ENCODE results near the gene SPINT4. TPM values are rescaled to one million over a fixed set of nuclear protein-coding genes. Genes with fewer than 3 reads are reported as not detected.
"Not testable (repeated sequence)": the region's sequence is repeated elsewhere in the genome, so short reads cannot be mapped to it uniquely, and the experiment has no call there.

Gene SPINT4
- not detected in 2 replicates for total RNA-seq (2014; rRNA removed; shearing (Covaris generic))

GRCh38 chr20:45722047-45722446, at the start of gene SPINT4:
TSS of gene SPINT4 (plus strand) at chr20:45722347. CDS start at chr20:45722368, 21 bp downstream.
- DNase-seq (ENCODE audit: low read depth), result no peak

- DNase-seq (ENCODE audit: low read depth), result no peak
Observed at GRCh38 chr20:45672765-45673164, 49.4 kb upstream of the SPINT4 start.

GRCh38 chr20:45679650-45680049, 42.5 kb upstream of the SPINT4 start:
- DNase-seq (ENCODE audit: low read depth), result no peak

- DNase-seq (ENCODE audit: low read depth), result no peak
Observed at GRCh38 chr20:45685896-45686295, 36.3 kb upstream of the SPINT4 start.

GRCh38 chr20:45693346-45693745, 28.8 kb upstream of the SPINT4 start:
- not testable (repeated sequence) for DNase-seq (ENCODE audit: low read depth)

- DNase-seq (ENCODE audit: low read depth), result no peak
Observed at GRCh38 chr20:45695496-45695895, 26.7 kb upstream of the SPINT4 start.

GRCh38 chr20:45701104-45701503, 21.0 kb upstream of the SPINT4 start:
- no peak for DNase-seq (ENCODE audit: low read depth)

GRCh38 chr20:45701873-45702272, 20.3 kb upstream of the SPINT4 start, which contains the start of gene WFDC13:
TSS of gene WFDC13 (plus strand) at chr20:45702038. CDS start at chr20:45702124, 86 bp downstream.
- DNase-seq (ENCODE audit: low read depth), result no peak

- DNase-seq (ENCODE audit: low read depth), result peak; percentile 6
Observed at GRCh38 chr20:45704969-45705637, 17.0 kb upstream of the SPINT4 start, which contains the start of gene WFDC10B. TSS of gene WFDC10B (minus strand) at chr20:45705019. CDS start at chr20:45685992, 19,027 bp downstream.

- not testable (repeated sequence) for DNase-seq (ENCODE audit: low read depth)
Observed at GRCh38 chr20:45716141-45716688, 5.9 kb upstream of the SPINT4 start.

GRCh38 chr20:45725134-45725533, 3.0 kb downstream of the SPINT4 start:
- DNase-seq (ENCODE audit: low read depth), result peak; percentile 22

GRCh38 chr20:45727044-45727443, 4.9 kb downstream of the SPINT4 start:
- DNase-seq (ENCODE audit: low read depth), result no peak

- DNase-seq (ENCODE audit: low read depth), result no peak
Observed at GRCh38 chr20:45732199-45732598, 10.1 kb downstream of the SPINT4 start.

GRCh38 chr20:45735552-45735951, 13.4 kb downstream of the SPINT4 start:
- no peak for DNase-seq (ENCODE audit: low read depth)

- no peak for DNase-seq (ENCODE audit: low read depth)
Observed at GRCh38 chr20:45735988-45736387, 13.8 kb downstream of the SPINT4 start.

- DNase-seq (ENCODE audit: low read depth), result no peak
Observed at GRCh38 chr20:45742596-45742995, 20.4 kb downstream of the SPINT4 start.

GRCh38 chr20:45745015-45745414, 22.9 kb downstream of the SPINT4 start:
- no peak for DNase-seq (ENCODE audit: low read depth)

GRCh38 chr20:45751721-45752120, 29.6 kb downstream of the SPINT4 start:
- no peak for DNase-seq (ENCODE audit: low read depth)

- DNase-seq (ENCODE audit: low read depth), result peak; percentile 68
Observed at GRCh38 chr20:45752746-45753145, 30.6 kb downstream of the SPINT4 start.

GRCh38 chr20:45758096-45758495, 35.9 kb downstream of the SPINT4 start:
- DNase-seq (ENCODE audit: low read depth), result no peak

GRCh38 chr20:45759921-45760320, 37.8 kb downstream of the SPINT4 start:
- DNase-seq (ENCODE audit: low read depth), result not testable (repeated sequence)

- not testable (repeated sequence) for DNase-seq (ENCODE audit: low read depth)
Observed at GRCh38 chr20:45761966-45762365, 39.8 kb downstream of the SPINT4 start.

- not testable (repeated sequence) for DNase-seq (ENCODE audit: low read depth)
Observed at GRCh38 chr20:45764618-45765282, 42.6 kb downstream of the SPINT4 start.
